GM19193 (cell line): ENCODE measurements around the gene TIFAB.

Source experiments
- POLR2A ChIP-seq: IDR thresholded peaks from 4 replicates; pipeline ENCODE4 v1.6.1; 2011; ENCODE audit not compliant: insufficient read depth, insufficient read length; ENCODE audit errors: extremely low read depth

Gene TIFAB

DNA sequence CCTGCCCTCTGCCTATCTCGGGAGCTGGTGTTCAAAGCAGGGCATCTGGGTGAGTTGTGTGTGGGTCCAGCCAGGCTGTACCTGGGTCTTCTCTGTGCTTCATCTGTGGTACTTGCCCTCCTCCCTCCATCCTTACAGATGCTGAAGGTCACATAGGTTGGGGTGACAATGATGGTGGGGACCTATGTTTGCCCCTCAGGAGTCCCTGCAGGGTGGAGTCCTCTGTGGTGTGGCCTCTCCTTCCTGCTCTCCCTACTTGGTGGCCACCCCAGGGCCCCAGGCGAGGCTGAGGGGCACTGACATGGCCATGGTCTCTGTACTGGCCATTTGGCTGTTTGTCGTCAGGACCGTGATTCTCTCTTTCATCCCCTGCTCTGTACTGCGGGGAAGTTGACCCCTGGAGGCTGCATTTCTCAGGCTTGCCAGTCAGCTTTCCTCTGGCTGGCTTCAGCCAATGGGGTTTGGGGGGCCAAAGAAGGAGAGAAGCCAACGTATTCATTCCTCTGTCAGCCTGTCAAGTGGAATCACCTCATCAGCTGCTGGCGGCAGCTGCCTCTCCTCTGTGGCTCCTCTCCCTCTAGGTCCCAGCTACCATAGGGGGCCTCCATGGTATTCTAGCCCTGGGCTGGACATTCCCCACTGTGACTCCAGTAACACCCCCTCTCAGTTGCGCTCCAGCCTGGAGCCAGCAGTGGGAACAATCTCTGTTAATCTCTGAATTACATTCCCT lies 9.6 kb downstream of the TIFAB start:
- no peak for TF ChIP-seq POLR2A

DNA sequence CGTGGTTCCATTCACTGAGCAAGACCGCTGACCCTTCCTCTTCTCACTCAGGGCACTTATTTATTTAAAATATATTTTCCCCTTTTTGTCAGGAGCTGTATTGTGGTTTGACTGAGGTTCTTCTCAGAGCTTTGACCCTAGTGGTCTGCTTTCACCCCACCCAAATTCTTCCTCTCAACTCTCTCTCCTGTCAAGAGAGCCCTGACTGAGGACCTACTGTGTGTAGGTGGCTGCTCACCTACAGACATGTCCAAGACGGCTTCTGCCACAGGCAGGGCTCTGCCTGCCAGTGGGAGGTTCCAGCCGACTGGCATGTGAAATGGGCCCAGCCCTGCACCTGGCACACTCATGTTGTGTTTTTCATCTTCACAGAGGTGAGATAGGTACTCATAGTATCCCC lies 10.2 kb downstream of the TIFAB start:
- no peak for TF ChIP-seq POLR2A

DNA sequence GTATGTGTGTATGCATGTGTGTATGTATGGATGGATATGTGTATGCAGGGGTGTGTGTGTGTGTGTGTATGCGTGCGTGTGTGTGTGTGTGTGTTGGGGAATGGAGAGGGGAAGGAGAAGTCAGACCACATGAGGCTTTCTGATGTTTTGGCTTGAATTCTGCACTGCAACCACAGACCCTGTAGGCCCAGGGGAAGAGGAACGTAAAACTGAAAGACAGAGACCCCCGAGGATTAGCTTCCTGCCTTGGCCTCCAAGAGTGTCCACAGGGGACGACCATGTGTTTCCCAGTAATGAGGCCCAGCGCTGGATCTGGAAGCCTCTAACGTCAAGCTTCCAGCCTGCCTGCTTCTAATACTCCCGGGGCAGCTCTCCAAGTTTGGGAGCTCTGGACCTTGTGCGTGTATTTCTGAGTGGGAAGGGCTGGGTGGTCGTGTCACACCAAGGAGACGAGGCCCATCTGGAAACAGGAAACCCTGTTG lies 10.8 kb downstream of the TIFAB start:
- no peak for TF ChIP-seq POLR2A

DNA sequence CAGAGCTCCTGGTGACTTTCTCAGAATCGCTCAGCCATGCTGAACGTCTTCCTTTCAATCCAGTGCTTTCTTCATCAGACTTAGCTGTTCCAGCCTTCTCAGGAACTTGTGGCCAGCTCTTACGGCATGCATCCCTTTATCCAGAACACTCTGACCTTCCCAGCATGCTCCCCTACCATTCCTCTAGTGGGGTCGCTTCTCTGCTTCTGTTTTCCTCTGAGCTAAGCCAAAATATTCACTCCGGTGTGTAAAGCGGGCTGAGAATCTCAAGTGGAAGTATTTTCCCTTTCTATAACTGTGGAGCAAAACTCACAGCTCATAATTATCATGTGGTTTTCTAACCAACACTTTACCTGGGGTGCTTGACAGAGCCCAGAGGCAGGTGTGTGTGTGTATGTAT lies 11.2 kb downstream of the TIFAB start:
- TF ChIP-seq POLR2A = no peak

DNA sequence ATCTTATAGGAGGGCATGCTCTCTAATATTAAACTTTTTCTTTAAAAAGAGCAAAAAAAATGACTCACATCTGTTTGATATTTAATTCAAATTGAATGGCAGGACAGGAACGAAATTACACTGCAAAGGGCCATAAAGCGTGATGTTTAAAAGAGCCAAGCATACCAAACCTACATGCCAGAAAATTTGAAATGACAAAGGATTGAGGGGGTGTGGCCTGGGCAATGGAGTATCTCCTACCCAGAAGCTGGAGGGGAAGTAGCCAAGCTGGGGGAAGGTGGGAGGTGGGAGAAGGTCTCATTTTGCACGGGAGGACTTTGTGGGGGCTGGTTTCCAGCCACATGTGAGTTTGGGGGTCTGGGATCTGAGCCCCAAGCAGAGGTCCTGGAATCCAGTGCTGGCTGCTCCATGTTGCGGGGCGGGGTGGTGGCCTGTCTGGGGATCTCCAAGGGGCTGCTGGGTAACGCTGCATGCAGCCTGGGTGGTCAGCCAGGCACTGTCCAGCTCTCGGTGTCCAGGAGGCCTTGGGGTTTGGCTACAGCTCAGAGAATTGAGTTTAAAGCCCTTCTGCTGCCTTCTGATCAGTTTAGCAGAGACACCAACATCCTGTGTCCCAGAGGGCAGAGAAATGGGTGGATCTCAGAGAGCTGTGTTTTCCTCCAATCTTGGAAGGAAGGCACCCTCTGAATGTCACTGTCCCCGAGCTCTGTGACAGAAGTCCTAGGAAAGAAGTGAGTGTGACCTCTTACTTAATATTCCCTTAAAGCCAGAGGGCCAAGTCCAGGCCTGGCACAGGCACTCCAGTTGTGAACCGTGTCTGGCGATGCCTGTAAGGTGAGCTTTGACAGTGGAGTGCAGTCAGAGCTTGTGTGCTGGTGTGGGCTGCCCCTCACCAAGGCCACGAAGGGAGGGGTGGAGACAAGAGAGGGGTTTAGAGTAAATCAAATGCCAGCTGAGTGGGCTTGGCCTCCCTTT lies 12.6 kb downstream of the TIFAB start:
- TF ChIP-seq POLR2A = no peak

DNA sequence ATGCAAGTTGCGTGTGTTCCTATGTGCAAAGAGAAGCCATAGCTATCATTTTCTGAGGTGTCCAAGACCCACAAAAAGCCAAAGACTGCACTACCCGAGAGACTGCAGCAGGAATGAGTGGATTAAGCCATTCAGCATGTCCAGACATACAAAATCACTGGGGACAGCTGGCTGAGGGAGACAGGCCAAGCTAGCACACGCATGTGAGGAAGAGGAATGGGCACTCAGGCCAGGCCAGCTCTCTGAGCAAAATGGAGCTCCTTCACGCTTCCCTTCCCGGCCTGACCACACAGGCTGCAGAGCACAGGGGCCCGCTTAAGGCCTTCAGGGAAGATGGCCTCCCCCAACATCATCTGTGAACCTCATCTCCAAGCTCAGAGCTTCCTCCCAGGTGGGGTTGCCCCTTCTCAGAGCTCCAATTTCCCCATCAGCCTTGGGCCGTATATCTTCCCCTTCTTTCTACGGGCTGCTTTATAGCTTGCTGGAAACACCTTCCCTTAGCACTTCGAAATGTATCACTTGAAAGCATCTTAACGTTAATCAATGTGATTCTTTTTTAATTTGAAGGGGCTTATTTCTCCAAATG lies 13.4 kb downstream of the TIFAB start:
- no peak for TF ChIP-seq POLR2A

DNA sequence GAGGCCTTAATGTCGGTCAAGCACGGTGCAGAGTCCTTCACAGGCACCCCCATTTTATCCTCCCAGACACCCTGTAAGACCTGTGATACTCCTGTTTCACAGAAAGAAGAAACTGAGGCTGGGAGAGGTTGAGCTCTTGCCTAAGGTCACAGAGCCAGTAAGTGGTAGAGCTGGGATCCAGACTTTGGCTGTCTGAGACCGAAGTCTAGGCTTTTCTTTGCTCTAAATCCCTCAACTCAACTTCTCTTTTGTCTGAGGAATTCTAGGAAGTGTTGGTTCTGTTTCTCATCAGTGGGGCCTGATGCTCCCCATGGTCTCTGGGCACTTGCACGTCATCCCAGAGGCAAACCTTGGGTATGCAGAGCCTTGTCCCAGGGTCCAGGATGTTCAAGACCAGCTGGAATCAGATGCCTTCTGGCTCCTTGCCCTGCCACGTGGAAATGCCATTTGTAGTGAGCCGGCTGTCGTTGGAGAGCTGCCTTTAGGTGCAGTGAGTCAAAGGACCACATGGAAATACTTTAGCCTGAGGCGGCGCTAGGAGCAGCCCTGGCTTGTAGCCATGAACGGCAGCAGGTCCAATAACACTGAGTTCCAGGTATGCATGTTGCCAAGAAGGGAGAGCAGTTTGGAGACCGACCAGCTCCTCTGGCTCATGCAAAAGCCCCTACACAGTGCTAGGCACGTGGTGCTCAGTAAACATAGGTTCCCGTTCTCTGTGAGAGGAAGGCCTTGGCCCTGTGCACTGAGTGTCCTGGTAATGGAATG lies 14.2 kb downstream of the TIFAB start:
- no peak for TF ChIP-seq POLR2A

DNA sequence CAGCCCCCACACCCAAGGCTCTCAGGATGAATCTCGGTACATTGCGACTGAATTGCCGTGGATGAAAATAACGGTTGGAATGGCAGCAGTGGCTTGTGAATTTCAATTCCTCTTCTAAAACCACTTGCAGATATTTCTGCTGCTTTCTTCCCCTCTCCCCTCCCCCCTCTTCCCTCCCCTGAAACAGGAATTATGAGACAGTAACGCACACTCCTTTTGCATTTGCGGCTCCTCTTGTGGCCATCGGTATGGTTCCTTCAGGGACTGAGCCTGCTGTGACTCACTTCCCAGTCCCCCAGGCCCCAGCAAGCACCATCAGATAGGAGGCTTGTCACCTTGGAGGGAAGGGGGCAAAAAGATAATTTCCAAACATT lies 14.7 kb downstream of the TIFAB start:
- TF ChIP-seq POLR2A = no peak

DNA sequence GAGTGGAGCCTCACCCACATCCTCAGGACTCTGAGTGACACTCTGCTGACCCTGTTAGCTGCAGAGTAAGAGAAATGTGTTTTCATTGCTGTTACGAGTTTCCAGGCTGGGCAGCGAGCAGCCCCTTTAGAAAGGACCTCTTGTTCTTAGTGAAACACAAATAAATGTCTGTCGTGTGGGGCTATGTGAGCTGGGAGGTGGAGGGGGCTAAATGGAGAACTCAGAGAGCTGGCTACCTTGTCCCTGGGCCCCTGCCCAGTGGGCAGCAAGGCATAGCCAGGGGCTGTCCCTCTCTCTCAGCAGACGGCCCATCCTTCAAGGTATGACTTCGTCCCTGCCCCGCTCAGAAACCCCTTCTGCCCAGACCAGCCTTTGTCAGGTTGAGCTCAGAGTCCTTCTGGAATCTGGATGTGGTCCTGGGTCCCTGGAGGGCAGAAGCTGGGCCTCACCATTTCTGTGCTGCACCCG lies 15.2 kb downstream of the TIFAB start:
- no peak for TF ChIP-seq POLR2A

DNA sequence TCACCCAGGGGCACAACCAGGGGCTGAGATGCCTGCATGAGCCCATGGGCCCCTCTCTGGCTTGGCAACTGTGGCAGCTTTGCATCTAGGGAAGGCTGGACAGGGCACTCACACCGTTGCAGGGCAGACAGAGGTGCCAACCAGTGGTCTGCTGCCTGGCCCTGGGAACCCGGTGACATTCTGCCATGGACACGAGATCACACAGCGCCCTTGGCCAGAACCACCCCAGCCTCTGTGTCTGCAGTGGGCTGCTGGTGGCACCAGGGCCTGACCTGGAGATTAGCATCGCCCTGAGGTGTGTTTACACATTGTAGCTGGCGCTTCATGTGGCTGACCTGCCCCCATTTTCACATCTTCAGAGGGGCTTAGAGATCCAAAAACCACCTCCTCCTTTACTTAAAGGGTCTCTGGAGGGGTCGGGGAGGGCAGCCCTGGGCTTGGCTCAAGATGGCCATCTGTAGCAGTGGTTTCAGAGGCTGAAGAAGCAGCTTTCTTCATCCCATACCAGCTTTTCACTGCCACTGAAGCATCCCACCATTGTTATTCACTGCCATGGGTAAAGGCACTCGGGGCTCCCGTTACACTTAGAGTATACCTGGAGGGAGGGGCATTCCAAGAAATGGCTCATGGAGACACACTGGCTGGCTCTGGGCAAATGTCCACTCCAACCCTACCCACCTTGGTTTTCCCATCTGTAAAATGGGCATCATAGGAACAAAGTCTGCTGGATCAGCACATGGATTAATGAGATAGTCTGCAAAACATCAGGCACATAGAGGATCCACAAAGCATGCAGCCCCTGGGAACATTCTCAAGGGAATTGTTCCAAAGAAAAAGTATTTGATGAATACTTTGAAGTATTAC lies 16.5 kb downstream of the TIFAB start:
- TF ChIP-seq POLR2A = no peak

DNA sequence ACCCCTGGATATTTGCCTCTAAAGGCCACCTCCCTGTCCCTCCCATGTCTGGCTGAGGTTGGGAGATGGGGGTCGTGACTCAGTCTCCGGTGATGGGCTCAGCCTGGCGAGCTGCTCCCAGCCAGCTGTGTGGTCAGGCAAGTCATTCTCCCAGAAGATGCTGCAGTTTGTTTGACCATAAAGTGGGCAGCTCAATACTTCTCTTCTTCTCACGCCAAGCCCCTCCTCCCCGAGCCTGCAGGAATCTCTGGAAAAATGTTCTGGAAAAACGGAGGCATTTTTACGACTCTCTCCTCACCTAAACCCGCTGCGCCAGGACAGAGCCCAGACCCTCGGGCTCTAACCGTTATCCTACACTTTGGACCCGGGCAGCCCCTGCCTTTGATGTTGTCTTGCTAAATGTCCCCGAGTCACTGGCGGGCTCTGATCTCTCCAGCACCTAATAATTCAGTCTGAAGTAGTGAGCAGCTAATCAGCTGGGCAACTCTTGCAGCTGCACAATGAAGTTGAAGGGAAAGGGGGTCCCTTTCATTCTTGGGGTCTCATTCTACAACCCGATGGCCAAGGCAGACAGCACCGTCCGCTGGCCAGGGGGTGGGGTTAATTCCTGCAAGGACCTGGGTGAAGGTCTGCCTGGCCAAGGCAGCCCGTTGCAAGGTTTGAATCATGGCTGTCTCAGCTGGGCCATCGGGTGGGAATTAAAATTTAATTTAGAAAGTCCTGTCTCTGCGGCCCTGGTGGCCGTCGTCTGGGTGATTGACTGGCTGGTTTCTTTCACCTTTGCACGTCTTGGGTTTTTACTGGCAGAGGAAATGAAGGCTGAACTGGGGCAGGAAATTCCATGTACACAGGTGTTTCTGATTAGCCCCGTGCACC lies 17.3 kb downstream of the TIFAB start:
- TF ChIP-seq POLR2A = no peak

DNA sequence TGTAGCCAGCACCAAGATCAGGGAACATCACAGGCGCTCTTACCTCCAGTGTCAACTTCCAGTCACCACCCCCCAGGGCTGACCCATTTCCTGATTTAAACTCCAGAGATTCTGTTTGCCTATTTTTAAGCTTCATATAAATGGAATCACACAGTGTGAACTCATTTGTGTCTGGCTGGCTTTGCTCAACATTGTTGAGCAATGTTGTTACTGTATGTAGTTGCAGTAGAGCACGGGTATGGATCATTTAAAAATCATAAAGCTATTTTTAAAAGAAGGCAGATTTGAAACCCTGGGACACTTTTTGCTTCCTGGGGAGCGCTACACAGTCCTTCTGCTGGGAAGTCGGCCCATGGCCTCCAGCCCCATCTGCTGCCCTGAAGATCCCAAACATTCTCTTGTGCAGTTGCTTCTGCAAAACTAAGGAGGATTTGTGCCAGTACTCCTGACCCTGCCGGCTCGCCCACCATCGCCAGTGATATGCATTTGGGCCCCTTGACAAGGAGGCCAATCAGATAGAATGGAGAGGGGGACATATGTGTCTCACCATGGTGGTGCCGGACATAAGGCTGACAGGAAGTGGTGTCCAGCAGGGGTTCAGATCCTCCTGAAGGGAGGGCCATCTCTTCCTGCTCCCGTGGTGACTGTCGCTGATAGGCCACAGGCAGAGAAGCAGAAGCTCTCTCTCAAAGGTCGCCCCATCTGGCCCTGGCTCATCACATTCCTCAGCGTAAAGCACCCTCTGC lies 18.3 kb downstream of the TIFAB start:
- no peak for TF ChIP-seq POLR2A
